Measurements from ENCODE around the gene MAP3K21.

Gene MAP3K21

DNA sequence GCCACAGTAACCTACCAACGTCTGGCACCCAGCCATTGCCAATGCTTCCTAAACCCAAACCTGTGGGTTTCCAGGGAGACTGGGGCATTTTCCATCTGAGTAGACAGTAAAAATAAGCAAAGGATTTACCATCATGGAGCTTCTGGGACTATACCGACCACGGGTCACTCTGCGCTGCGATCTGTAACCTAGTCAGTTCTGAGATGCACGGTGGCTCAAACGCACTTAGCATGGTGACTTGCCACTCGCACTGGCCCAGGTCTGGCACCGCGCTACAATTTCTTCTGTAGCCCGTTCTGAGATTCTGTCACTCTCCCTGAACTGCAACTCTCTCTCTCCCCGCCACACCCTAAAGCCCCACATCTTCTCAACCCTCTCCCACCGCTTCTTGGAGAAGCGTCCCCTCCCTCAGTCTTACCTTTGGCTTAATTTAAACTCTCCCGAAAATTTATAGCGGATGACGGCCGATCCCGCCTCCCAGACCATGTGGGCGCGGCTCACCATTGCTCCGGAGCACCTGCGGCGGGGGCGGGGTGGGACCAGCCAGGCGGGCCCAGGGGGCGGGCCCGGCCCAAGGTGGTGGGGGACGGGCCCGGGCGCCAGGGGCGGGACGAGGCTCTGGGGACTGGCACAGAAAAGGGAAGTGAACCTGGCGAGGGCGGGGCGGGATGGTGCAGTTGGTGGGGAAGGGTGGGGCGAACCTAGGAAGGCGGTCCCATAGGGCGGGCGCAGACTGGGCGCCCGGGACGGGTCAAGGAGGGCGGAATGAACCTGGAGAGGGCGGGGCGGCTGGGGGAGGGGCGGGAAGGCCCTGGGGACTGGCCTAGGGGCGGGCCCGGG, 493 bp upstream of the MAP3K21 start:
- ATAC-seq = peak; percentile 95

DNA sequence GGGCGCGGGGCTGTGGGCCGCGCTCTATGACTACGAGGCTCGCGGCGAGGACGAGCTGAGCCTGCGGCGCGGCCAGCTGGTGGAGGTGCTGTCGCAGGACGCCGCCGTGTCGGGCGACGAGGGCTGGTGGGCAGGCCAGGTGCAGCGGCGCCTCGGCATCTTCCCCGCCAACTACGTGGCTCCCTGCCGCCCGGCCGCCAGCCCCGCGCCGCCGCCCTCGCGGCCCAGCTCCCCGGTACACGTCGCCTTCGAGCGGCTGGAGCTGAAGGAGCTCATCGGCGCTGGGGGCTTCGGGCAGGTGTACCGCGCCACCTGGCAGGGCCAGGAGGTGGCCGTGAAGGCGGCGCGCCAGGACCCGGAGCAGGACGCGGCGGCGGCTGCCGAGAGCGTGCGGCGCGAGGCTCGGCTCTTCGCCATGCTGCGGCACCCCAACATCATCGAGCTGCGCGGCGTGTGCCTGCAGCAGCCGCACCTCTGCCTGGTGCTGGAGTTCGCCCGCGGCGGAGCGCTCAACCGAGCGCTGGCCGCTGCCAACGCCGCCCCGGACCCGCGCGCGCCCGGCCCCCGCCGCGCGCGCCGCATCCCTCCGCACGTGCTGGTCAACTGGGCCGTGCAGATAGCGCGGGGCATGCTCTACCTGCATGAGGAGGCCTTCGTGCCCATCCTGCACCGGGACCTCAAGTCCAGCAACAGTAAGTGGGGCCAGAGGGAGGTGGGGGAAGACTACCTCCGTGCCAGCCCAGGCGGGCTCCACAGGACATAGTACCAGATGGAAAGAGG, 808 bp downstream of the MAP3K21 start:
- ATAC-seq (peak; percentile 19), DNase-seq (peak; percentile 29)

More for the DNA sequence above, 493 bp upstream of the MAP3K21 start:
- DNase-seq = peak; percentile 88

DNA sequence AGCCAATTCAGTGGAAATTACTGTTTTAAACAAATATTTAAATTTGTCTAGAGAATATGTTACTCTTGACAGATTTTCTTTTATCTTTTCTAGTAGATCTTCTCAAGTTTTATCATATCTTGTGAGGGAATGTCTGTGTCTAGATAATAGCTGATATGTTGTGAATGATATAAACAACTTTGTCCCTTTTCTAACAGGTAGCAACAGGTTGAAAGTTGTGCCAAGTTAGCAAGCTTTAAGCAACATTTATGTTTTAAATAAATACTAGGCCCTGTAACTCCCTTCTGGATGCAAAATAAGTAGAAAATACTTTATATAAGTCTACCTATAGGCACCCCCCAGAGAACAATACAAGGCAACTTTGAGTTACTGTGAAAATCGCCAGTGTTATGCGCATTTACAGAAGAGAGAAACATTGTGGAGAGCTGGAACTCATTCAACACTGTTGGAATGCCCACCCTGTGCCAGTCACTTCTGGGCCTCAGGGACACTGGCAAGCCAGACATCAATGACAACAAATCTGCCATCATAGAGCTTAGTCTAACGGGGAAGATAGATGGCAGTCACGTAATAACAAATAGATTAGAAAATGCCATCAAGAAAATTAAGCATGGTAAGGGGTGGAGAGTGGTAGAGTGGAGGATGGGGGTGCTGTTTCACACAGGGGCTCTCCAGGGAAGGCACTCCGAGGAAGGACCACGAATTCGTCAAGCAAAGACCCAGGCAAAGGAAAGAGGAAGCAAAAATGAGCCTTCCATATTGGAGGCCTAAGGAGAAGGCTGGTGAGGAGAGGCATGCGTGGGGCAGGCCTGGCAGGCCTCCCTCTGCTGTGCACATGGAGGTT, 4.4 kb downstream of the MAP3K21 start:
- DNase-seq (no peak), ATAC-seq (no peak)

GRCh38 chr1:233333086-233333485, 5.6 kb downstream of the MAP3K21 start:
- no peak for ATAC-seq
- DNase-seq = no peak

GRCh38 chr1:233334092-233334491, 6.6 kb downstream of the MAP3K21 start:
- DNase-seq = no peak
- ATAC-seq = no peak

DNA sequence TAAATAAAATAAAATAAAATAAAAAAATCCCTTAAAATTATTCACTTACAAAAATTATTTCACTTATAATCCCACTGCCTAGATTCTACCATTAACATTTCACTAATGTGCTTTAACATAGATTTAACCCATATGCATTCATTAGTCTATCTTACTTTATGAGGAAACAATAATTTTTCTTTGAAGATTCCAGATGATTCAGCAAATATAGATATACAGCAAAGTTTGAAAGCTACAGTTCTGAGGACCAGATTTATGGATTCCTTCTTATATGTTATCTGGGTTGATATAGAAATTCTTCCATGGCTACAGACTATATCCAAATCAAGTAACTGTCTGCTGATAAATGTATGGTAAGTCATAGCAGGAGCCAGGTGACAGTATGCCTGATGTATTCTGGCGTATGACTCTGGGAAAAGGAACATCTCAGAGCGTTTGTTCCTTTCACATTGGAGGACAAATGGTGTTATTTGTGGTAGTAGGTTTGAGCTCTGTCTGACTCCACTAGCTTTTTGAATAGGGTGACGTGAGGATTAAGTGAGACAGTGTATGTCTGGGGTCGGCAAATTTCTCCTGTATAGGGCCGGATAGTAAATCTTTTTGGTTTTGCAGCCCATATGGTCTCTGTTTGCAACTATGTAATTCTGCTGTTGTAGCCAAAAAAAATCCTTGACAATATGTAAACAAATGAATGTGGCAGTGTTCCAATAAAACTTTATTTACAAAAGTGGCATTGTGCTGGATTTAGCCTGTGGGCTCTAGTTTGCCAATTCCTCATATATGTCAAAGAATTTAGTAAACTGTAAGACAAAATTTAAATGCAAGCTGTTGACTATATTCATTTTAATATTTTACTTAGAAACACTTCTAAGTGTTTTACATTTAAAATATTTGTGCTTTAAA, 9.3 kb downstream of the MAP3K21 start:
- ATAC-seq (no peak), DNase-seq (no peak)

DNA sequence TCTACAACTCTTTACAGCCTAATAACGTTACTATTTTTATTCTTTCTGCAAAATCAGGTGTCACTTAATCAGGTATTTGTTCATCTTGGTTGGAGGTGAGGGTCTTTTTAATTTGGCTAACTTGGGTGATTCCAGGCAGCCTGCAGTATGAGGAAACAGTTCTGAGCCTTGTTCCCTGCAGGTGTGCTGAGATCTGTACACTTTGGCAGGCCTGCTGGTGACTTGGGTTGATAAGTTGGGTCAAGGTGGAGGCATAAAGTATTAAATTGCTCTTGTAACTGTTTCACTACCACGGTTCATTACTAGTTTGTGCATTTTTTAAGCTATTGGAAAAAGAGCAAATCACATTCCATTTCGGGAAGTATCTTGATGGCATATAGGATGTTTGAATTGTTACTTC, 10.0 kb downstream of the MAP3K21 start:
- ATAC-seq (no peak), DNase-seq (no peak)

- ATAC-seq (no peak), DNase-seq (no peak)
These were observed 10.6 kb downstream of the MAP3K21 start for GRCh38 chr1:233338102-233338501.

- no peak for DNase-seq
- ATAC-seq = no peak
These were observed 12.6 kb downstream of the MAP3K21 start for GRCh38 chr1:233340031-233340555.

DNA sequence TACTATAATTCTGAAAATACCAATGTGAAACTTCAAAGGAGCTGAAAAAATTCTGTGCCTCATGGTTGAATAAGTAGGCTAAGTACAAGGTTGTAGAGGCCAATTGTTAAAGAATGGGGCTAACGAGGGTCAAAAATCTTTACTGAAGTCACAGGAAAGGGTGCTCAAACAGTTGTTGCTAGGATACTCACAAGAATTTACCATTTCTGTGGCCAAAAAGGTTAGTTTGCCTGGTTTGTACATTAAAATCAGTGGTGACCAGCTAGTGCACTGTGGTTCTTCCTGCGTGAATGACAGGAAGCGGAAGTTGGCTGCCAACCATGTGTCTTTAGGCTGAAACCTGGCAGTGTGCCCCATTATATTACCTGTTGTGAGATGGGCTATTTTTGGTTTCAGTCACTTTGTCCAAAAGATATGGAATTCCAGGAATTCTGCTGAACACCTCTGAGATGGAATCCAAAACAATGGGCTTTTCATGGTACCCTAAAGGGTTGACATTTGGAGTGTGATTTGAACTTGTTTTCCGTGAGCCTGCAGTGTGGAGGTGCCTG, 13.5 kb downstream of the MAP3K21 start:
- DNase-seq = no peak
- no peak for ATAC-seq

- no peak for ATAC-seq
- DNase-seq = no peak
These were observed 14.6 kb downstream of the MAP3K21 start for GRCh38 chr1:233342086-233342485.

- DNase-seq (no peak), ATAC-seq (no peak)
These were observed 15.7 kb downstream of the MAP3K21 start for GRCh38 chr1:233343262-233343661.

- no peak for ATAC-seq
- no peak for DNase-seq
These were observed 19.8 kb downstream of the MAP3K21 start for GRCh38 chr1:233347338-233347737.

DNA sequence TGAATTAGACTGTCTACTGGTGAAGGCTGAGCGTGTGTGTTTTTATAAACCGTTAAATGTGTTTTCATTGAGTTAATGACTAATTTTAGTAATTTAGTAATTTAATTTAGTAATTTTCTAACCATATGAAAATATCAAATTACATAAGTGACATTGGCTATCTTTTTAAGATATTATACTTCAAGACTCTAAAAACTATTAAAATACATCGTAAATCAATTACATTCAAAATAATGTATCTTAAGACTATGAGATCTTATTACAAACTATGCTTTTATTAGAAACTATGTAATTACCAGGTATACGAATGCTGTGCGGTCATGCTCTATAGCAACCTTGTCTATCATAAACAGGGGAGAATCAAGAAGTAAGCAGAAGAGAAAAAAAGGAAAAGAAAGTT, 21.6 kb downstream of the MAP3K21 start:
- ATAC-seq (no peak), DNase-seq (no peak)

- ATAC-seq (no peak), DNase-seq (no peak)
These were observed 27.5 kb downstream of the MAP3K21 start for GRCh38 chr1:233354983-233355382.

DNA sequence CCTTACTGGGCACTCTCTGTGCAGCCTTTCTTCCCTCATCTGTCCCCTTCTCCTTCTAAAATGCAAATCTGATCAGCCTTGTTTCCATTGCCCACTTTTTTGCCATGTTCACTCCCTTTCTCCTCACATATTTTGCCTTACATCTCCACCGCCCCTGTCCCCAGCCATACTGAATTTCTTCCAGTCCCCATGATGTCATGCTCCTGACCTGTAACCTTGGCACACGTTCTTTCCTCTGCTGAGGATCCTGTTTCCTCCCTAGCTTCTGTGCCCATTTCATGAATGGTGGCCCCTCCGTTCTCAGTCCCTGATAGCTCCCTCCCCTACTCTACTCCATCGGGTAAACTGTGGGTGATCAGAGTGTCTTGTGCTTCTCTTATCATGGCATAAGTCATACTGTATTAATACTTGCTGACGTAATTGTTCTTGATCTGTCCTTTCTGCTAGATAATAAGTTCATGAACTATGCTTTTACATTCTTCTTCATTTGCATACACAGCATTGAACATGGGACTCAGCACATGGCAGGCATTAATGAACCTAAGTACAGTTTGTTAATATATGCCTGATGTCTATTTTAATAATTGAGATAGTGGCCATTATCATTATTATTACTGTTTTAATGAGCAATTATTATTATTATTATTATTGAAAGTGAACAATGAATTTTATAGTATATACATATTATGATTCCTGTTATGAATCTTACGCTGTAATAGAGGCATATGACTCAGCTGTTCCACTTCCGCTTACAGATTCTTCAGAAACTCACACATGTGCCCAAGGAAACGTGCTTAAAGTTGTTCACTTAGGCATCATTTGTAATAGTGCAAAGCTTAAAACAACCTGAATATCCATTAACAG, 28.5 kb downstream of the MAP3K21 start:
- no peak for DNase-seq
- ATAC-seq = no peak

DNA sequence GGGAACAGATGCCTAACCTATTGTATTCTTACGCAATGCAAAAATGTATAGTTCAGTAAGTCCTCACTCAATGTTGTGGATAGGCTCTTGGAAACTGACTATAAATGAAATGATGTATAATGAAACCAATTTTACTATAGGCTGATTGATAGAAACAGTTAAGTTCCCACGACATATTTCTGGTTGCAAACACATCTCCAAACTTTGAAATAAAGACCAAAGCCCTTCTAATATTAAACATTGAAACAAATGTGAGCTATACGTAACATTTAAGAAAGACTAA, 29.1 kb downstream of the MAP3K21 start:
- no peak for ATAC-seq
- DNase-seq = no peak

DNA sequence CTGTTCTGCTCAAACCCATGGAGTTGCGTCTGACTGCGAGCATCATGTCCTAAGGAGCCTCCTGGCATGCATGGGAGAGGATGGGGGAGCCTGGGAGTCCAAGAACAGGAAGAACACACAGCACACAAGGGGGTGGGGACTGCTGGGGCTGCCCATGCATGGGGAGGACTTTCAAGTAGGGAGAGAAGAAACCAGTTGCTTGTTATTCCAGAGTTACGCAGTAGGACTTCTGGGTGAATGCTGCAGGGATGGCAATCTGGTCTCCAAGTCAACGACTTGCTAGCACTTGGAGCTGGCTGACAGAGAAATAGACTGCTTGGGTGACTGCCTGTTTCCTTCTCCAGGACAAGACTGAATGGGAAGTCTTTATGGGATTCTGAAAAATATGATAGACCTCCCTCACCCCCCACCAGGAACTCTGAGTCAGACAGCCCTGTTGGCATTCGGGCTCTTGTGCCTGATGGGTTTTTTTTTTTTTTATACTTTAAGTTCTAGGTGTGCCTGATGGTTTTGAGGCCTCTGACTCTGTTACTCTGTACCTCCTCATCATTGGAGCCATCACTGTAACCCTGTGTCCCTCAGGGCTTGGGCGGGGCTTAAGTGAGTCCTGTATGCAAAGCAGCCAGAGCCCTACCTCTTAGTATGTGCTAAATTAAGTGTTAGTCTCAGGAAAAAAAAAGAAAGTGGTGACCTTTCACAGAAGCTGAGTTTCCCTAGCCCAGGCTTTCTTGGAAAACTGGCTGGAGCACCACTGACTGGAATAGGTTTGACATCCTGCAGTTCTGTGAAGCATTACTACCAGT, 30.3 kb downstream of the MAP3K21 start:
- ATAC-seq (peak; percentile 79), DNase-seq (peak; percentile 7)

DNA sequence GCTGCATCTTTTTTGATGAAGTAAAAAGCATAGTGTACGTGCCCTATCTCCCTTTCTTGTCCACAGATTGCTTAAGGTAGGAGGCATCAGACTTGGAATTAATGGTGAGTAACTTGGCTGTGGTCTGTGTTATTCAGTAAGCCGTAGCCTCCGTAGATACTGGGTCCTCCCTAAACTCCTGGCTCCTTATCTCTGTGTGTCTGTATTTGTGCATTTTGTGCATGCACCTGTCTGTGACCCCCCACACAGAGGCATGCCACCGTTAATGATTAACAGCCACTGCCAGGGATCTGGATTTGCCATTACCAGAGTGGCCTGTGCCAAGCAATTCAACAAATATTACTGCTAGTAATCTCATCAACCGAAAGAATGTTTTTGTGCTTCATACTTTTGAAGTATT, 31.9 kb downstream of the MAP3K21 start:
- DNase-seq = no peak
- ATAC-seq = no peak

Data from stimulated activated naive CD8-positive, alpha-beta T cell treated with anti-CD3 and anti-CD28 coated beads, Interleukin-15, Interleukin-2, amounts not matched to agents 100 U/mL and 50 U/mL, for 24 hours (primary cell).